ENCODE data around the gene INCA1. TPM values are rescaled to one million over a fixed set of nuclear protein-coding genes. Genes with fewer than 3 reads are reported as not detected.
A peak's percentile ranks its signal among the peaks of the same experiment; 100 is the strongest.

INCA1 gene
- total and polyA plus RNA-seq, 2 of the 8 experiments (the other 6 are each of a cell fraction or from before 2014, with no cell fraction given) = 0.89 to 1.4 TPM

GRCh38 chr17:4949321-4950074 lies 47.8 kb downstream of the INCA1 start (continued):
- TF ChIP-seq SRF (IDR thresholded peaks at IDR 0.05; ENCODE audit: low read depth, low read length) = no peak
- no peak for TF ChIP-seq JUN (IDR thresholded peaks at IDR 0.05; ENCODE audit: low read depth, low read length)
- TF ChIP-seq, protein P1, sequence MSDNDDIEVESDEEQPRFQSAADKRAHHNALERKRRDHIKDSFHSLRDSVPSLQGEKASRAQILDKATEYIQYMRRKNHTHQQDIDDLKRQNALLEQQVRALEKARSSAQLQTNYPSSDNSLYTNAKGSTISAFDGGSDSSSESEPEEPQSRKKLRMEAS (IDR thresholded peaks at IDR 0.05) = peak; percentile 84
- peak; percentile 68 for TF ChIP-seq TBP (IDR thresholded peaks at IDR 0.05; ENCODE audit: low read depth, low read length)
- no peak for TF ChIP-seq POU5F1 (IDR thresholded peaks at IDR 0.05; ENCODE audit: low read depth, low read length)
- TF ChIP-seq SP2 (IDR thresholded peaks at IDR 0.05; ENCODE audit: low read length) = no peak
- TF ChIP-seq EZH2 (IDR thresholded peaks at IDR 0.05; ENCODE audit: low read depth, low read length, severe bottlenecking) = no peak
- peak; percentile 70 for TF ChIP-seq TAF1 (IDR thresholded peaks at IDR 0.05; ENCODE audit: low read depth, low read length)
- no peak for TF ChIP-seq CTCF (IDR thresholded peaks at IDR 0.05; ENCODE audit: control extremely low read depth in 1 of 3, insufficient read depth in 1 of 3, low read depth in 1 of 3, low read length in 3 of 3)
- peak; percentile 73 for TF ChIP-seq TAF7 (optimal IDR thresholded peaks at IDR 0.05; ENCODE audit: borderline replicate concordance, low read depth, low read length)
- TF ChIP-seq SP4 (IDR thresholded peaks at IDR 0.05; ENCODE audit: low read length) = no peak
- TF ChIP-seq EP300 (IDR thresholded peaks at IDR 0.05; ENCODE audit: borderline replicate concordance in 1 of 2, low read depth in 2 of 2, low read length in 2 of 2) = no peak

Measured in H1 (cell line).